Measurements from ENCODE around the gene C1orf115.

C1orf115 gene

DNA sequence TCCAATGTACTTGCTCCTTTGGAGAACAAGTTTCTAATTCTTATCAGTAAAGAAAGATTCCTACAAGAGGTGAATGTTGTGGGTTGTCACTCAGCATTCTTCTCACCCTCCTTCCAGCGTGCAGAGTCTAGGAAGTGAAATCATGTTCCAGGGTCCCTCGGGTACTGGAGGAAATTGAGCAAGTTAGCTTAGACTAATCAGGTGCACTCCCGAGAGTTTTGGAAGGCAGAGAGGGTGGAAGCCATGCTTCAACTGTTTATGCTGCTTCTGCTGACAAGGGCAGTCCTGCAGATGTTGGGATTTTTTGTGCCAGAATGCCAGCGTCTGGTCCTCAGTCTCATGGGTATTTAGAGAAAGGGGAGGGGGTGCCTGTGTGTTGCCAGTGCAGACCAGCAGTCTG lies 5.3 kb upstream of the C1orf115 start:
- H3K4me2 ChIP-seq (ENCODE audit: low read length) = no peak overlapping the region
- TF ChIP-seq, protein P1, sequence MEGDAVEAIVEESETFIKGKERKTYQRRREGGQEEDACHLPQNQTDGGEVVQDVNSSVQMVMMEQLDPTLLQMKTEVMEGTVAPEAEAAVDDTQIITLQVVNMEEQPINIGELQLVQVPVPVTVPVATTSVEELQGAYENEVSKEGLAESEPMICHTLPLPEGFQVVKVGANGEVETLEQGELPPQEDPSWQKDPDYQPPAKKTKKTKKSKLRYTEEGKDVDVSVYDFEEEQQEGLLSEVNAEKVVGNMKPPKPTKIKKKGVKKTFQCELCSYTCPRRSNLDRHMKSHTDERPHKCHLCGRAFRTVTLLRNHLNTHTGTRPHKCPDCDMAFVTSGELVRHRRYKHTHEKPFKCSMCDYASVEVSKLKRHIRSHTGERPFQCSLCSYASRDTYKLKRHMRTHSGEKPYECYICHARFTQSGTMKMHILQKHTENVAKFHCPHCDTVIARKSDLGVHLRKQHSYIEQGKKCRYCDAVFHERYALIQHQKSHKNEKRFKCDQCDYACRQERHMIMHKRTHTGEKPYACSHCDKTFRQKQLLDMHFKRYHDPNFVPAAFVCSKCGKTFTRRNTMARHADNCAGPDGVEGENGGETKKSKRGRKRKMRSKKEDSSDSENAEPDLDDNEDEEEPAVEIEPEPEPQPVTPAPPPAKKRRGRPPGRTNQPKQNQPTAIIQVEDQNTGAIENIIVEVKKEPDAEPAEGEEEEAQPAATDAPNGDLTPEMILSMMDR (IDR thresholded peaks at IDR 0.05) = no peak
- H3K9me3 ChIP-seq (ENCODE audit: control insufficient read depth, low read length) = no peaks in the 10 kb centered on the region

DNA sequence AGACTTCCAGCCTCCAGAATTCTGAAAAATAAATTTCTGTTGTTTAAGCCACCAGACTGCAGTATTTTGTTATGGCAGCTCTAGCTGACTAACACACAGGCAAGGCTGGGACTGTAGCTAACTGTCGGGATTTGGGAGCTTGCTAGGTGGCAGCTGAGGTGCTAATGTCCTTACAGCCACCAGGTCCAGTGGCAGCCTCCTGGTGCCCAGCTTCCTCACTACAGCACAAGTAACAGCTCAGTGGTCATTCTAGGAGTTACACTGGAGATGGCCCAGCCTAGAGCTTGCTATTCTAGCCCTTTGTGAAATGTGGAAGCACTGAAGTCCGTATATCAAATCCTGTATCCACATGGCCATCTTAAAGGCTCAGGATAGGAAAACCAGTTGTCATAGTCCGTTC lies 4.3 kb upstream of the C1orf115 start:
- Histone ChIP-seq H3K79me2 (peaks cover 2% of the 10 kb centered on the region), H3K36me3 (ENCODE audit: control insufficient read depth, insufficient read depth, low read length) (no peaks in the 10 kb centered on the region), H3K9me3 (ENCODE audit: control insufficient read depth, low read length) (no peaks in the 10 kb centered on the region), H3K4me2 (ENCODE audit: low read length) (no peak overlapping the region), H2AFZ (no peak overlapping the region), H3K27me3 (ENCODE audit: control insufficient read depth, insufficient read depth, low read length) (no peaks in the 10 kb centered on the region), H3K9ac (no peak overlapping the region), H3K27ac (no peak overlapping the region), H3K4me1 (no peaks in the 10 kb centered on the region), H3K4me3 (ENCODE audit: low read depth, low read length) (no peak overlapping the region)
- TF ChIP-seq, protein P1 (IDR thresholded peaks at IDR 0.05) = no peak

More for the DNA sequence above, 5.3 kb upstream of the C1orf115 start:
- no peaks in the 10 kb centered on the region for H3K36me3 ChIP-seq (ENCODE audit: control insufficient read depth, insufficient read depth, low read length)
- no peak overlapping the region for H3K27ac ChIP-seq
- H3K9ac ChIP-seq = no peak overlapping the region
- H3K27me3 ChIP-seq (ENCODE audit: control insufficient read depth, insufficient read depth, low read length) = no peaks in the 10 kb centered on the region
- peaks cover 2% of the 10 kb centered on the region for H3K79me2 ChIP-seq
- no peaks in the 10 kb centered on the region for H3K4me1 ChIP-seq
- peak overlapping the region; percentile 64 for H2AFZ ChIP-seq
- no peak overlapping the region for H3K4me3 ChIP-seq (ENCODE audit: low read depth, low read length)

DNA sequence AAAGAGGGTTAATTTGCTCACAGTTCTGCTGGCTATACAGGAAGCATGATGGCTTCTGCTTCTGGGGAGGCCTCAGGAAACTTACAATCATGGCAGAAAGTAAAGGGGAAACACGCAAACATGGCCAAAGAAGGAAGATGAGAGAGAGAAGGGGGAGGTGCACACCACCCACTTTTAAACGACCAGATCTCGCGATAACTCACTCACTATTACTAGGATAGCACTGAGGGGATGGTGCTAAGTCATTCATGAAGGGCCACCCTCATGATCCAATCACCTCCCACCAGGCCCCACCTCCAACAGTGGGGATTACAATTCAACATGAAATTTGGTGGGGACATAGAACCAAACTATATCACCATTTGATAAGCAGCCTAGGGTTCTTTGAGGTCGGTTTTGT lies 2.4 kb upstream of the C1orf115 start:
- no peak overlapping the region for H3K27ac ChIP-seq
- no peaks in the 10 kb centered on the region for H3K9me3 ChIP-seq (ENCODE audit: control insufficient read depth, low read length)
- H2AFZ ChIP-seq = no peak overlapping the region
- H3K4me3 ChIP-seq (ENCODE audit: low read depth, low read length) = no peak overlapping the region
- TF ChIP-seq, protein P1 (IDR thresholded peaks at IDR 0.05) = no peak
- H3K4me2 ChIP-seq (ENCODE audit: low read length) = no peak overlapping the region
- no peaks in the 10 kb centered on the region for H3K36me3 ChIP-seq (ENCODE audit: control insufficient read depth, insufficient read depth, low read length)
- H3K9ac ChIP-seq = no peak overlapping the region
- H3K27me3 ChIP-seq (ENCODE audit: control insufficient read depth, insufficient read depth, low read length) = no peaks in the 10 kb centered on the region
- no peaks in the 10 kb centered on the region for H3K4me1 ChIP-seq
- peaks cover 2% of the 10 kb centered on the region for H3K79me2 ChIP-seq

- Histone ChIP-seq H3K9me3 (ENCODE audit: control insufficient read depth, low read length) (no peaks in the 10 kb centered on the region), H3K4me1 (no peaks in the 10 kb centered on the region), H3K27ac (no peak overlapping the region), H3K4me3 (ENCODE audit: low read depth, low read length) (peak overlapping the region; percentile 75), H3K79me2 (peaks cover 2% of the 10 kb centered on the region), H2AFZ (peak overlapping the region; percentile 86), H3K36me3 (ENCODE audit: control insufficient read depth, insufficient read depth, low read length) (no peaks in the 10 kb centered on the region), H3K9ac (no peak overlapping the region), H3K4me2 (ENCODE audit: low read length) (peak overlapping the region; percentile 56), H3K27me3 (ENCODE audit: control insufficient read depth, insufficient read depth, low read length) (no peaks in the 10 kb centered on the region)
- TF ChIP-seq, protein P1 (IDR thresholded peaks at IDR 0.05) = no peak
Measured at GRCh38 chr1:220689666-220690065, 497 bp upstream of the C1orf115 start.

GRCh38 chr1:220691053-220691684 lies 1.0 kb downstream of the C1orf115 start:
- H3K4me3 ChIP-seq (ENCODE audit: low read depth, low read length) = peak overlapping the region; percentile 75
- H3K27me3 ChIP-seq (ENCODE audit: control insufficient read depth, insufficient read depth, low read length) = no peaks in the 10 kb centered on the region
- H3K79me2 ChIP-seq = peaks cover 2% of the 10 kb centered on the region
- no peaks in the 10 kb centered on the region for H3K36me3 ChIP-seq (ENCODE audit: control insufficient read depth, insufficient read depth, low read length)
- H3K4me2 ChIP-seq (ENCODE audit: low read length) = peak overlapping the region; percentile 56
- H3K9ac ChIP-seq = no peak overlapping the region
- H3K27ac ChIP-seq = no peak overlapping the region
- peak overlapping the region; percentile 86 for H2AFZ ChIP-seq
- H3K4me1 ChIP-seq = no peaks in the 10 kb centered on the region
- TF ChIP-seq, protein P1 (IDR thresholded peaks at IDR 0.05) = no peak
- H3K9me3 ChIP-seq (ENCODE audit: control insufficient read depth, low read length) = no peaks in the 10 kb centered on the region

All from parathyroid adenoma (tissue), 2 donors.